Measurements from ENCODE around the gene AP1M1. TPM values are rescaled to one million over a fixed set of nuclear protein-coding genes. Genes with fewer than 3 reads are reported as not detected.

The AP1M1 gene
- total RNA-seq, 1 experiment from 2014 or later, result 98.0 TPM

DNA sequence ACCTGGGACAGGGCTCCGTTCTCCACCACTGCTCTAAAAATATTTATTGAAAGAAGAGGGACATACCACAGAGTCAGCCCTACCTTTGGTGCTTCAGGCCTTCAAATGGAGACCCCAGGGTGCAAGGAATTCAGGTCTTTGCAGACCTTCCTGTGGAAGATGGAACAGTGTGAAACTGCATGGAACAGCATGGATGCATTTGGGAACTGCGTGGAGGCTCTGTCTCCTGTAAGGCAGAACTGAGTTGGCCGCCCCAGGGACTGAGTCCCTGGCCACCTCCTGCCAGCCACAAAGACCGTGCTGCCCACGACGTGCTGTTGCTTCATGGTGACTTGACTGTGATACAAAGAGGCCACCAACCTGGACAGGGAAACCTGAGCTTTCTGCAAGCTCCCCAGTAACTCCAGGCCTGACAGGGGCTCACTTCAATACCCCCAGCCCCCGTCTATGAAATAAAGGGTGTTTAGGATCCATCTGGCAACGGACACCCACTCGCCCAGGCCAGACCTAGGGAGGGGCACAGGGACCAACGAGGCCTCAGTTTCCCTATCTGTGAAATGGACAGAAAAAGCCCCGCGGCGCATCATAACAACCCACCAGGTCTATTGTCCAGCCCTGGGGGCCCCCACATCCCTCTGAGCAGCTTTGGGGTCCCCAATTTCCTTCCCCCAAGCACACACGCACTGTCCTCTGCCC, 68.3 kb downstream of the AP1M1 start:
- BruUV-seq (replicated peaks), result no TSS peak
- Mint-ChIP-seq H3K9me3 (ENCODE audit: unreplicated experiment) (no peaks in the 10 kb centered on the region), H3K27ac (ENCODE audit: unreplicated experiment) (no peak overlapping the region), H3K4me3 (ENCODE audit: unreplicated experiment) (no peak overlapping the region), H3K36me3 (ENCODE audit: insufficient read depth, unreplicated experiment) (peaks cover 7% of the 10 kb centered on the region), H3K4me1 (ENCODE audit: low read depth, unreplicated experiment) (peaks cover 22% of the 10 kb centered on the region), H3K27me3 (ENCODE audit: insufficient read depth, unreplicated experiment) (no peaks in the 10 kb centered on the region)
- Histone ChIP-seq H3K9me3 (no peaks in the 10 kb centered on the region), H3K36me3 (ENCODE audit: control insufficient read depth, insufficient read depth, low read length) (no peaks in the 10 kb centered on the region), H3K4me3 (ENCODE audit: low read depth, low read length) (no peak overlapping the region), H3K4me1 (peaks cover 24% of the 10 kb centered on the region), H3K27me3 (replicated peaks; ENCODE audit: control insufficient read depth, insufficient read depth, low read length) (no peaks in the 10 kb centered on the region)
- CTCF ChIA-PET, result no interaction called here
- TF ChIP-seq, protein P1, sequence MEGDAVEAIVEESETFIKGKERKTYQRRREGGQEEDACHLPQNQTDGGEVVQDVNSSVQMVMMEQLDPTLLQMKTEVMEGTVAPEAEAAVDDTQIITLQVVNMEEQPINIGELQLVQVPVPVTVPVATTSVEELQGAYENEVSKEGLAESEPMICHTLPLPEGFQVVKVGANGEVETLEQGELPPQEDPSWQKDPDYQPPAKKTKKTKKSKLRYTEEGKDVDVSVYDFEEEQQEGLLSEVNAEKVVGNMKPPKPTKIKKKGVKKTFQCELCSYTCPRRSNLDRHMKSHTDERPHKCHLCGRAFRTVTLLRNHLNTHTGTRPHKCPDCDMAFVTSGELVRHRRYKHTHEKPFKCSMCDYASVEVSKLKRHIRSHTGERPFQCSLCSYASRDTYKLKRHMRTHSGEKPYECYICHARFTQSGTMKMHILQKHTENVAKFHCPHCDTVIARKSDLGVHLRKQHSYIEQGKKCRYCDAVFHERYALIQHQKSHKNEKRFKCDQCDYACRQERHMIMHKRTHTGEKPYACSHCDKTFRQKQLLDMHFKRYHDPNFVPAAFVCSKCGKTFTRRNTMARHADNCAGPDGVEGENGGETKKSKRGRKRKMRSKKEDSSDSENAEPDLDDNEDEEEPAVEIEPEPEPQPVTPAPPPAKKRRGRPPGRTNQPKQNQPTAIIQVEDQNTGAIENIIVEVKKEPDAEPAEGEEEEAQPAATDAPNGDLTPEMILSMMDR (IDR thresholded peaks at IDR 0.05; ENCODE audit: insufficient read depth in 1 of 2, low read depth in 1 of 2, low read length in 1 of 2, severe bottlenecking in 1 of 2, unreplicated experiment in 1 of 2), result no peak
- no peak for DNase-seq
- POLR2A ChIA-PET, result no interaction called here
- intact Hi-C loops (cut with micrococcal nuclease; ENCODE audit: unreplicated experiment), result no loop called here

DNA sequence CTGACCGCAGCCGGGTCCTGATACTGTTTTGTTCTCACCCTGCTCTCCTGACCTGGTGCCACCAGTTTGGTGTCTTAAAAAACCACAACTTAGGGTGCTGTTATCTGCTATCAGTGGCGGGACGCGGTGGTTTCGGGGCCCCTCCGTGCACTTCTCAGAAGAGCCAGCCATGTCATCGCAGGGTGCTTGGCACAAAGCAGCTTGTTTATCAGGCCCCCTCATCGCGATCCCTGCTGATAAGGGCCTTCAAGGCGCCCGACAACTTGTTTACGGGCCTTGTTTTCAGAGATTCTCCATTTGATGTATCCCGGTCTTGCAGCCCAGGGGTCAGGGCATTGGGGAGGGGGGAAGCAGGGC, 68.9 kb downstream of the AP1M1 start:
- CTCF ChIA-PET, result no interaction called here
- TF ChIP-seq, protein P1 (IDR thresholded peaks at IDR 0.05; ENCODE audit: insufficient read depth in 1 of 2, low read depth in 1 of 2, low read length in 1 of 2, severe bottlenecking in 1 of 2, unreplicated experiment in 1 of 2), result no peak

DNA sequence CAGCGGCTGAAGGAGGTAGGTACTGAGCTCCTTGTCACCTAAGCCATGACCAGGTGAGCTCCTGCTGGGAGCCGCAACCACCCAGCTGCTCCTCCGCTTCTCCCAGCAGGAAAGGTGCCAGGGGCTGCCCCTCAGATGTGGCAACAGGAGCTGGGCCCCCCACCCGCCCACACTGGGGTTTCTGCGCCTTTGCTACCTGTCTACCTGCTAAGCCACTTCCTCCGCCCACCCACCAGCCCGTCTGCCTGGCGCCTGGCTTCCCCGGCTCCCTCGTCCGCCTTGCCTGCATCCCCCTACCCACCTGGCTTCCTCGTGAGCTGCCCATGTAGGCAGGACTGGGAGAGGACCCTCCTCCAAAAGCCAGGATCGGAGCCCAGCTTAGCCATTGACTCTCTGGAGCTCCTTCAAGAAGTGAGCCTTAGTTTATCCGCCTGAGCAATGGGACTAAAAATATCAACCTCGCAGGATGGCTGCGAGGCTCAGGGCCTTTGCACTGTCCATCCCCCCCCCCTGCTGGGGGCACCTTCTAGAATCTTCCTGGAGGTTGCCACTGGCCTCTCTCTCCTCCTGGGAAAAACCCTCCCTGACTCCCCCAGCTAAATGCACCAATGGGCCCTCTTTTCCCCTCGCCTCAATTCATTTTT, 71.1 kb downstream of the AP1M1 start:
- Mint-ChIP-seq H3K27me3 (ENCODE audit: insufficient read depth, unreplicated experiment) (no peaks in the 10 kb centered on the region), H3K9me3 (ENCODE audit: unreplicated experiment) (no peaks in the 10 kb centered on the region), H3K27ac (ENCODE audit: unreplicated experiment) (no peak overlapping the region), H3K36me3 (ENCODE audit: insufficient read depth, unreplicated experiment) (no peaks in the 10 kb centered on the region), H3K4me3 (ENCODE audit: unreplicated experiment) (no peak overlapping the region), H3K4me1 (ENCODE audit: low read depth, unreplicated experiment) (peaks cover 6% of the 10 kb centered on the region)
- no peaks in the 10 kb centered on the region for H3K9me3 ChIP-seq
- ChIA-PET CTCF (no interaction called here), POLR2A (no interaction called here)
- intact Hi-C loops (cut with micrococcal nuclease; ENCODE audit: unreplicated experiment), result no loop called here
- TF ChIP-seq, protein P1 (IDR thresholded peaks at IDR 0.05; ENCODE audit: insufficient read depth in 1 of 2, low read depth in 1 of 2, low read length in 1 of 2, severe bottlenecking in 1 of 2, unreplicated experiment in 1 of 2), result no peak
- H3K27me3 ChIP-seq (replicated peaks; ENCODE audit: control insufficient read depth, insufficient read depth, low read length), result no peaks in the 10 kb centered on the region
- no peak overlapping the region for H3K4me3 ChIP-seq (ENCODE audit: low read depth, low read length)
- H3K4me1 ChIP-seq, result no peaks in the 10 kb centered on the region; the same call in none of the 2 replicates
- no peaks in the 10 kb centered on the region for H3K36me3 ChIP-seq (ENCODE audit: control insufficient read depth, insufficient read depth, low read length)
- no TSS peak for BruUV-seq (replicated peaks)
- no peak for DNase-seq

More for the DNA sequence above, 68.9 kb downstream of the AP1M1 start:
- Mint-ChIP-seq H3K9me3 (ENCODE audit: unreplicated experiment) (no peaks in the 10 kb centered on the region), H3K4me1 (ENCODE audit: low read depth, unreplicated experiment) (peaks cover 17% of the 10 kb centered on the region), H3K4me3 (ENCODE audit: unreplicated experiment) (no peak overlapping the region), H3K27me3 (ENCODE audit: insufficient read depth, unreplicated experiment) (no peaks in the 10 kb centered on the region), H3K36me3 (ENCODE audit: insufficient read depth, unreplicated experiment) (peaks cover 7% of the 10 kb centered on the region), H3K27ac (ENCODE audit: unreplicated experiment) (no peak overlapping the region)
- Histone ChIP-seq H3K36me3 (ENCODE audit: control insufficient read depth, insufficient read depth, low read length) (no peaks in the 10 kb centered on the region), H3K9me3 (no peaks in the 10 kb centered on the region), H3K4me3 (ENCODE audit: low read depth, low read length) (no peak overlapping the region), H3K27me3 (replicated peaks; ENCODE audit: control insufficient read depth, insufficient read depth, low read length) (no peaks in the 10 kb centered on the region), H3K4me1 (peaks cover 18% of the 10 kb centered on the region)
- no TSS peak for BruUV-seq (replicated peaks)
- POLR2A ChIA-PET, result no interaction called here
- intact Hi-C loops (cut with micrococcal nuclease; ENCODE audit: unreplicated experiment), result no loop called here
- no peak for DNase-seq
